Chondrocyte (in vitro differentiated cells): Measurements from ENCODE around the gene AGRP. TPM values are rescaled to one million over a fixed set of nuclear protein-coding genes. Genes with fewer than 3 reads are reported as not detected.
"Not testable (repeated sequence)": the region's sequence is repeated elsewhere in the genome, so short reads cannot be mapped to it uniquely, and the experiment has no call there.

Source experiments
- DNase-seq: peaks from one replicate; pipeline ENCODE4 v3.0.0; 2021; ENCODE audit warnings: mixed read lengths, low spot score
- H3K27ac Mint-ChIP-seq: one replicate; pipeline ENCODE4 v1.8.0; 2021; ENCODE audit warnings: mild to moderate bottlenecking, moderate library complexity, mixed read lengths; ENCODE audit not compliant: unreplicated experiment
- H3K27me3 Mint-ChIP-seq: 2 replicates; pipeline ENCODE4 v1.8.0; 2021; ENCODE audit warnings: low read depth, mixed read lengths
- H3K36me3 Mint-ChIP-seq: 2 replicates; pipeline ENCODE4 v1.8.0; 2021; ENCODE audit warnings: low read depth, mixed read lengths
- H3K4me1 Mint-ChIP-seq: 2 replicates; pipeline ENCODE4 v1.8.0; 2021; ENCODE audit warnings: low read depth, mild to moderate bottlenecking, mixed read lengths
- H3K4me3 Mint-ChIP-seq: one replicate; pipeline ENCODE4 v1.8.0; 2021; ENCODE audit warnings: mild to moderate bottlenecking, moderate library complexity, mixed read lengths; ENCODE audit not compliant: unreplicated experiment
- H3K9me3 Mint-ChIP-seq: 2 replicates; pipeline ENCODE4 v1.8.0; 2021; ENCODE audit warnings: low read depth, mixed read lengths
- CTCF ChIP-seq: fragments of 200-600 bp; sonication (generic); IDR thresholded peaks from 2 replicates; pipeline ENCODE4 v1.5.0; 2021; ENCODE audit warnings: antibody characterized with exemption, mild to moderate bottlenecking, moderate library complexity
- total RNA-seq: library from RNA; stranded (reverse); gene quantifications from 3 replicates; pipeline ENCODE4 v1.2.1, GENCODE V29; 2021

Gene AGRP
- total RNA-seq, 1 donor from 2014 or later: not detected

- Mint-ChIP-seq H3K27me3 (no peaks in the 10 kb centered on the region), H3K36me3 (no peaks in the 10 kb centered on the region), H3K27ac (no peak overlapping the region), H3K4me3 (no peak overlapping the region), H3K9me3 (no peaks in the 10 kb centered on the region), H3K4me1 (peaks cover 31% of the 10 kb centered on the region)
- TF ChIP-seq CTCF: no peak
- no peak for DNase-seq
Measured at GRCh38 chr16:67518676-67519075, 35.3 kb upstream of the AGRP start.

- Mint-ChIP-seq H3K4me3 (no peak overlapping the region), H3K27ac (no peak overlapping the region)
Measured at GRCh38 chr16:67517661-67518423, 34.5 kb upstream of the AGRP start.

GRCh38 chr16:67517155-67517445 is 33.8 kb upstream of the AGRP start:
- Mint-ChIP-seq H3K27me3 (no peaks in the 10 kb centered on the region), H3K4me1 (peaks cover 29% of the 10 kb centered on the region), H3K9me3 (no peaks in the 10 kb centered on the region), H3K36me3 (no peaks in the 10 kb centered on the region), H3K27ac (no peak overlapping the region), H3K4me3 (no peak overlapping the region)
- no peak for TF ChIP-seq CTCF
- no peak for DNase-seq

More at GRCh38 chr16:67517661-67518423, 34.5 kb upstream of the AGRP start:
- Mint-ChIP-seq H3K4me1 (peaks cover 31% of the 10 kb centered on the region), H3K36me3 (no peaks in the 10 kb centered on the region), H3K27me3 (no peaks in the 10 kb centered on the region), H3K9me3 (no peaks in the 10 kb centered on the region)
- no peak for TF ChIP-seq CTCF
- DNase-seq: no peak

GRCh38 chr16:67516296-67517154 is 33.2 kb upstream of the AGRP start:
- no peaks in the 10 kb centered on the region for H3K36me3 Mint-ChIP-seq
- no peaks in the 10 kb centered on the region for H3K27me3 Mint-ChIP-seq
- peaks cover 25% of the 10 kb centered on the region for H3K4me1 Mint-ChIP-seq
- H3K9me3 Mint-ChIP-seq: no peaks in the 10 kb centered on the region
- peak overlapping the region; percentile 3 for H3K4me3 Mint-ChIP-seq
- peak overlapping the region; percentile 67 for H3K27ac Mint-ChIP-seq
- TF ChIP-seq CTCF: no peak
- no peak for DNase-seq

GRCh38 chr16:67514382-67514828 is 31.1 kb upstream of the AGRP start:
- no peak for DNase-seq
- H3K4me1 Mint-ChIP-seq: peaks cover 17% of the 10 kb centered on the region
- no peak overlapping the region for H3K4me3 Mint-ChIP-seq
- H3K36me3 Mint-ChIP-seq: no peaks in the 10 kb centered on the region
- H3K27ac Mint-ChIP-seq: no peak overlapping the region
- no peaks in the 10 kb centered on the region for H3K27me3 Mint-ChIP-seq
- peak; percentile 86 for TF ChIP-seq CTCF
- H3K9me3 Mint-ChIP-seq: no peaks in the 10 kb centered on the region

- H3K27me3 Mint-ChIP-seq, H3K27ac Mint-ChIP-seq, H3K36me3 Mint-ChIP-seq, DNase-seq, H3K9me3 Mint-ChIP-seq, H3K4me3 Mint-ChIP-seq: not testable (repeated sequence)
- H3K4me1 Mint-ChIP-seq: peaks cover 17% of the 10 kb centered on the region
Measured at GRCh38 chr16:67513892-67514291, 30.5 kb upstream of the AGRP start.
